ENCODE results near the gene IPO4. TPM values are rescaled to one million over a fixed set of nuclear protein-coding genes. Genes with fewer than 3 reads are reported as not detected.

IPO4 gene
- total and polyA plus RNA-seq, 2 of the 13 experiments (the other 11 are each of a cell fraction or from before 2014, with no cell fraction given), result 39.0 to 179 TPM

DNA sequence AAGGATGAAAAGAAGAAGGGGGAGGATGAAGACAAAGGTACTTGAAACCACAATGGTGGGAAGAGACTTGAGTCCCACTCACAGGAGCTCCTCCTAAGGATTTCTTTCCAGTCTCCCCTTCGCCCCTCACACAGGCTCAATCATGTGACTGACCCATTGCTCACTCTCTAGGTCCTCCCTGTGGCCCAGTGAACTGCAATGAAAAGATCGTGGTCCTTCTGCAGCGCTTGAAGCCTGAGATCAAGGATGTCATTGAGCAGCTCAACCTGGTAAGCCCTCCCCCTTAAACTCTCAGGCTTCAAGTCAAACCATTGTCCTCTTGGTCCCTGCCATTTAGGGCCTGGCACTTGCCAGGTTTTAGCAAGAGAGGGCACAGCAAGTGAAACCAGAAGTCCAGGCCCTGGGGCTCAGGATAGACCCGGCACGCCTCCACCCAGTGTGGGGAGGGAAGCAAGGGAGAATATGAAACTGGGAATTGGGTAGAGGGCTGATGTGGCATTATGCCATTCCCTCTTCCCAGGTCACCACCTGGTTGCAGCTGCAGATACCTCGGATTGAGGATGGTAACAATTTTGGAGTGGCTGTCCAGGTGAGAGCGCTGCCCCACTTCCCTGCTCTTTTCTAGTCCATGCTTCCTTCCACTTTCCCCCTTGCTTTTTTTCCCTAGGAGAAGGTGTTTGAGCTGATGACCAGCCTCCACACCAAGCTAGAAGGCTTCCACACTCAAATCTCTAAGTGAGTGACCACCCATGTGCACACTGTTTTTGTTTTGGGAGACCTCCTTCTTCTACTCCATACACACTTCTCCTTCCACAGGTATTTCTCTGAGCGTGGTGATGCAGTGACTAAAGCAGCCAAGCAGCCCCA, 50.9 kb downstream of the IPO4 start (continued):
- TF ChIP-seq POLR2G (IDR thresholded peaks at IDR 0.05; ENCODE audit: low read depth, low read length) (peak; percentile 31), FUBP1 (CRISPR knock-in tag; IDR thresholded peaks at IDR 0.05; ENCODE audit: borderline replicate concordance) (no peak), ONECUT2 (CRISPR knock-in tag; IDR thresholded peaks at IDR 0.05) (no peak), ZNF451 (CRISPR knock-in tag; IDR thresholded peaks at IDR 0.05) (0 out of 2 replicates have a peak, but pooled peaks have one; percentile 20), SNRNP70 (IDR thresholded peaks at IDR 0.05; ENCODE audit: low read depth, low read length) (no peak), CC2D1A (CRISPR knock-in tag; IDR thresholded peaks at IDR 0.05) (no peak), THAP7 (CRISPR knock-in tag; IDR thresholded peaks at IDR 0.05) (peak; percentile 55; the same call in 1 of the 2 replicates), PHB2 (IDR thresholded peaks at IDR 0.05; ENCODE audit: partially characterized antibody) (no peak), ZNF550 (CRISPR knock-in tag; IDR thresholded peaks at IDR 0.05; ENCODE audit: borderline replicate concordance) (no peak; the same call in 1 of the 2 replicates), TEAD3 (CRISPR knock-in tag; optimal IDR thresholded peaks at IDR 0.05; ENCODE audit: borderline replicate concordance) (no peak), CSRNP1 (CRISPR knock-in tag; IDR thresholded peaks at IDR 0.05) (0 out of 2 replicates have a peak, but pooled peaks have one; percentile 27), NR2F2 (IDR thresholded peaks at IDR 0.05; ENCODE audit: borderline replicate concordance, low read depth) (no peak), ZBTB38 (CRISPR knock-in tag; IDR thresholded peaks at IDR 0.05) (peak; percentile 1; the same call in 1 of the 2 replicates), GATA4 (IDR thresholded peaks at IDR 0.05; ENCODE audit: borderline replicate concordance, low read depth) (0 out of 2 replicates have a peak, but pooled peaks have one; percentile 31)
- TF ChIP-seq, protein P1, sequence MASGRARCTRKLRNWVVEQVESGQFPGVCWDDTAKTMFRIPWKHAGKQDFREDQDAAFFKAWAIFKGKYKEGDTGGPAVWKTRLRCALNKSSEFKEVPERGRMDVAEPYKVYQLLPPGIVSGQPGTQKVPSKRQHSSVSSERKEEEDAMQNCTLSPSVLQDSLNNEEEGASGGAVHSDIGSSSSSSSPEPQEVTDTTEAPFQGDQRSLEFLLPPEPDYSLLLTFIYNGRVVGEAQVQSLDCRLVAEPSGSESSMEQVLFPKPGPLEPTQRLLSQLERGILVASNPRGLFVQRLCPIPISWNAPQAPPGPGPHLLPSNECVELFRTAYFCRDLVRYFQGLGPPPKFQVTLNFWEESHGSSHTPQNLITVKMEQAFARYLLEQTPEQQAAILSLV (CRISPR knock-in tag; IDR thresholded peaks at IDR 0.05; ENCODE audit: borderline replicate concordance), result 0 out of 2 replicates have a peak, but pooled peaks have one; percentile 15
- TF ChIP-seq, protein P2, sequence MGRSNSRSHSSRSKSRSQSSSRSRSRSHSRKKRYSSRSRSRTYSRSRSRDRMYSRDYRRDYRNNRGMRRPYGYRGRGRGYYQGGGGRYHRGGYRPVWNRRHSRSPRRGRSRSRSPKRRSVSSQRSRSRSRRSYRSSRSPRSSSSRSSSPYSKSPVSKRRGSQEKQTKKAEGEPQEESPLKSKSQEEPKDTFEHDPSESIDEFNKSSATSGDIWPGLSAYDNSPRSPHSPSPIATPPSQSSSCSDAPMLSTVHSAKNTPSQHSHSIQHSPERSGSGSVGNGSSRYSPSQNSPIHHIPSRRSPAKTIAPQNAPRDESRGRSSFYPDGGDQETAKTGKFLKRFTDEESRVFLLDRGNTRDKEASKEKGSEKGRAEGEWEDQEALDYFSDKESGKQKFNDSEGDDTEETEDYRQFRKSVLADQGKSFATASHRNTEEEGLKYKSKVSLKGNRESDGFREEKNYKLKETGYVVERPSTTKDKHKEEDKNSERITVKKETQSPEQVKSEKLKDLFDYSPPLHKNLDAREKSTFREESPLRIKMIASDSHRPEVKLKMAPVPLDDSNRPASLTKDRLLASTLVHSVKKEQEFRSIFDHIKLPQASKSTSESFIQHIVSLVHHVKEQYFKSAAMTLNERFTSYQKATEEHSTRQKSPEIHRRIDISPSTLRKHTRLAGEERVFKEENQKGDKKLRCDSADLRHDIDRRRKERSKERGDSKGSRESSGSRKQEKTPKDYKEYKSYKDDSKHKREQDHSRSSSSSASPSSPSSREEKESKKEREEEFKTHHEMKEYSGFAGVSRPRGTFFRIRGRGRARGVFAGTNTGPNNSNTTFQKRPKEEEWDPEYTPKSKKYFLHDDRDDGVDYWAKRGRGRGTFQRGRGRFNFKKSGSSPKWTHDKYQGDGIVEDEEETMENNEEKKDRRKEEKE (IDR thresholded peaks at IDR 0.05), result no peak
- TF ChIP-seq, protein P3, sequence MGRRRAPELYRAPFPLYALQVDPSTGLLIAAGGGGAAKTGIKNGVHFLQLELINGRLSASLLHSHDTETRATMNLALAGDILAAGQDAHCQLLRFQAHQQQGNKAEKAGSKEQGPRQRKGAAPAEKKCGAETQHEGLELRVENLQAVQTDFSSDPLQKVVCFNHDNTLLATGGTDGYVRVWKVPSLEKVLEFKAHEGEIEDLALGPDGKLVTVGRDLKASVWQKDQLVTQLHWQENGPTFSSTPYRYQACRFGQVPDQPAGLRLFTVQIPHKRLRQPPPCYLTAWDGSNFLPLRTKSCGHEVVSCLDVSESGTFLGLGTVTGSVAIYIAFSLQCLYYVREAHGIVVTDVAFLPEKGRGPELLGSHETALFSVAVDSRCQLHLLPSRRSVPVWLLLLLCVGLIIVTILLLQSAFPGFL (CRISPR knock-in tag; IDR thresholded peaks at IDR 0.05), result 0 out of 2 replicates have a peak, but pooled peaks have one; percentile 76

Data from HepG2 (cell line).